Psoas muscle (tissue), 8 donors: Measurements from ENCODE around the gene NPM3. TPM values are rescaled to one million over a fixed set of nuclear protein-coding genes. Genes with fewer than 3 reads are reported as not detected.

ENCODE experiments used
- ATAC-seq, 4 donors: fragments of 200-7000 bp; cut with Tn5 transposase; one replicate each; pipeline ENCODE4 v1.9.1; 2020; ENCODE audit warnings: moderate library complexity in 3 of 4, mild to moderate bottlenecking in 2 of 4
- DNase-seq, 2 donors: peaks; one replicate each; pipeline ENCODE4 v3.0.0-alpha.2; 2020
- H3K27ac ChIP-seq: fragments of 200-600 bp; one replicate; pipeline ENCODE4 v1.8.0; 2022
- H3K27me3 ChIP-seq, 3 donors: fragments of 200-600 bp in 1 of 3; one replicate each; pipeline versions ENCODE4 v1.6.1 to v1.8.0; 2013 to 2022; ENCODE audit warnings: low read length in 2 of 3, mild to moderate bottlenecking in 2 of 3, moderate library complexity in 1 of 3; ENCODE audit not compliant: insufficient read depth in 3 of 3
- H3K36me3 ChIP-seq, 2 donors: fragments of 200-600 bp in 1 of 2; one replicate each; pipeline versions ENCODE4 v1.6.1 to v1.8.0; 2013 to 2022; ENCODE audit warnings: low read depth in 1 of 2, mild to moderate bottlenecking in 1 of 2, moderate library complexity in 1 of 2; ENCODE audit not compliant: insufficient read depth in 1 of 2
- H3K4me1 ChIP-seq: fragments of 200-600 bp; one replicate; pipeline ENCODE4 v1.8.0; 2022
- H3K4me3 ChIP-seq: fragments of 200-600 bp; one replicate; pipeline ENCODE4 v1.8.0; 2022; ENCODE audit warnings: mild to moderate bottlenecking
- H3K9me3 ChIP-seq: fragments of 200-600 bp; one replicate; pipeline ENCODE4 v1.8.0; 2022
- CTCF ChIP-seq: fragments of 200-600 bp; IDR thresholded peaks from one replicate; pipeline ENCODE4 v1.8.0; 2022; ENCODE audit warnings: antibody characterized with exemption
- WGBS, 3 donors: extraction: QIAGEN DNeasy Blood & Tissue Kit; methylation state at CpG; one replicate each; pipeline versions ENCODE4 v1.1.6 to v1.1.7; 2013; 5-methylcytosine and 5-hydroxymethylcytosine counted together
- intact Hi-C, 2 donors: fragments of 100-400 bp; cut with DNase I; formaldehyde crosslinking; loops; one replicate each; pipeline versions ENCODE4 v1.11.0 to v1.14.2; 2022
- polyA plus RNA-seq, 3 donors: library from polyadenylated mRNA; stranded (reverse); fragments of 200-250 nt; gene quantifications; one replicate each; pipeline ENCODE4 v1.2.3, GENCODE V29; 2013
- total RNA-seq, 4 donors: library from RNA; stranded (reverse); fragmentation: NEBNext Ultra II Directional in 2 of 4; extraction: Animal tissue kit (Norgen Biotek cat#: 25700) in 2 of 4; gene quantifications; one replicate each; pipeline versions ENCODE4 v1.2.1 to v1.2.4, GENCODE V29; 2021 to 2023
- donor health status: healthy with polysubstance abuse.
- donor health status: DM: no; HTN: no; CAD: no; lungs with moderate emphysema.
- donor health status: Bipolar disorder and iron deficiency.
- donor health status: healthy.
- donor health status: DM: yes; HTN: yes; CAD: no.
- donor health status: DM: no; HTN: no; CAD: no.
- donor health status: DM: no; HTN: no; CAD: no.
- donor health status: DM: yes; HTN: yes; CAD: no.

NPM3 gene
- total and polyA plus RNA-seq, 7 donors = 12.3 to 52.6 (median 18.5) TPM

DNA sequence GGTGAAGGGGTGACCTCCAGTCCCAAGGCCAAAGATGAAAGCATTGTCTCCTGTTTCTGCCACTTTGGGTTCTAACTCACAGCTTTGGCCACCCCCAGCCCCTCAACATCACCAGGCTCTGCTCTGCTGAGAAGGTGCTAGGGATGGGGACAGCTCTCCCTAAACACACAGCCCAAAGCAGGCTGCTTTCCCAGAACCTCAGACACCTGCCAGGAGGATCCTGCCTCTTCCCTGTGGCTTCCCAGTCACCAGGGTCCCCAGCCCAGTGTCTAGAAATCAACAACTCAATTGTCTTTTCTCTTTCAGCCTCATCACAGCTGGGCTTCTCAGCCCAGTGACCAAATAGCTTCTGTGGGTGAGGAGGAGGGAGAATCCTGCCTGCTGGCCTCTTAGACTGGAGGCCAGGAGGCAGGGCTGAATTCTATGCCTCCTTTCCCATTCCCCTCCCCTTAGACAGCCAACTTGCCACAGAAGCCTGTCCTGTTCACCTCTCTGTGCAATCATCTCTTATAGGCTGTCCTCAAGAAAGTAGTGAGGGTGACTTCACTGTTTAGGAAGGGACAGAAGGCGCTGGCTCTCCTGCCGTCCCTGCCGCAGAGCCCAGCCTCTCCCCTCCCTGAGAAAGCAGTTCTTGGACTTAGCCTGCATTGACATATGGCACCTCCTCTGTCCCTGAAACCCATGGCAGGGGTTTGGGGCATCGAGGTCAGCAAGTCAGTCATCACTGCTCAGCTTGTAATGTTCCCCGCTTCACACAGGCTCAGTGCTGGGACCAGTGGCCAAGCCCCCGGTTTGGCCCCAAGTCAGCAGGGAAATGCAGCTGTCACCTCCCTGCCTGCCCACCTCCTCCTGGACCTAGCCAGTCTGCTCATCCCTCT, 11.0 kb downstream of the NPM3 start:
- WGBS, 3 donors = 59 to 69% (median 63%) methylated on average over 6 of the region's 6 CpGs
- no peaks in the 10 kb centered on the region for H3K36me3 ChIP-seq
- no peak overlapping the region for H3K27ac ChIP-seq
- no peaks in the 10 kb centered on the region for H3K9me3 ChIP-seq
- intact Hi-C loops = no loop called here
- H3K27me3 ChIP-seq = peaks cover 0 to 73% (median 35%) of the 10 kb centered on the region in 3 donors
- no peak overlapping the region for H3K4me3 ChIP-seq
- no peak for ATAC-seq
- H3K4me1 ChIP-seq = no peaks in the 10 kb centered on the region
- TF ChIP-seq CTCF = no peak
- peak in 1 of 2 donors; percentile 19 for DNase-seq

- intact Hi-C loops = no loop called here
- ATAC-seq (no peak), DNase-seq (no peak)
- Histone ChIP-seq H3K27me3 (peaks cover 0 to 65% (median 30%) of the 10 kb centered on the region in 3 donors), H3K36me3 (no peaks in the 10 kb centered on the region), H3K4me3 (no peak overlapping the region), H3K9me3 (no peaks in the 10 kb centered on the region), H3K27ac (no peak overlapping the region), H3K4me1 (no peaks in the 10 kb centered on the region)
- 80 to 84% (median 84%) methylated on average over 10 of the region's 10 CpGs for WGBS, 3 donors
- no peak for TF ChIP-seq CTCF
Measured at GRCh38 chr10:101771380-101771779, 11.9 kb downstream of the NPM3 start.

DNA sequence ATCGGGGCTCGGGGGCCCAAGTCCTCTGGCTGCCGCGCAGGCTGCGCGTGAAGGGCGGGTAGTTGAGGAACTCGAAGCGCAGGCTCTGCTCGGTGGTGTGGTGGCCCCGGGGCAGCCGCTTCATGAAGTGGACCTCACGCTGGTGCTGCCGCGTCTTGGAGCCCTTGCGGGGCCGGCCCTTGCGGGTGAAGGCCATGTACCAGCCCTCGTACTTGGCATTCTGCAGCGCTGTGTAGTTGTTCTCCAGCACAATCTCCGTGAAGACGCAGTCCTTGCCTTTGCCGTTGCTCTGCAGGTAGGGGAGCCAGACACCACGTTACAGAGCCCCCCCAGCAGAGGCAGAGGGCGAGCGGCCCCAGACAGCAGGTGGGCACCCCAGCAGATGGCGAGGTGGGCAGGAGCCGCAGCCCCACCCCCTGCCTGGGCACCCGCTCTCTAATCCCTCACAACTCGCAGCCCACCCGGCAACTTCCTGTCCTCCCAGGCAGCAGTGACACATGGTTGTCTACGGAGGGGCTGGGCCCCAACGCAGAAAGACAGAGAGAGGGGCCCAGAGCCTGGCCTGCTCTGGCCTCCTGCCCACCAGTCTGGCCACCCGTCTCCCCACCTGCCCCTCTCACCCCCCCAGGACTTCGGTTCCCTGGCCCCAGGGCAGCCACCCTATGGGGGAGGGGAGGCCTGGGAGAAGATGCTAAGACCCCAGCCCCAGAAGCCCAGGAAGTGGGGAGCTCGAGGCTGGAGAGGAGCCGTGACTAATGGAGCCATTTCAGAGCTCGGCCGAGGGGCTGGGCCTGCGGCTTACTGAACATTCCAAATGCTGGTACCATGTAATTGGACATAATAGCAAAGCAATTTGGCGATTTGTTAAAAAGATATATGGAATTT, 12.7 kb downstream of the NPM3 start:
- peaks cover 0 to 59% (median 27%) of the 10 kb centered on the region in 3 donors for H3K27me3 ChIP-seq
- H3K9me3 ChIP-seq = no peaks in the 10 kb centered on the region
- no peak for DNase-seq
- no peaks in the 10 kb centered on the region for H3K4me1 ChIP-seq
- no peak for TF ChIP-seq CTCF
- H3K4me3 ChIP-seq = no peak overlapping the region
- H3K36me3 ChIP-seq = no peaks in the 10 kb centered on the region
- intact Hi-C loops = no loop called here
- ATAC-seq = no peak
- H3K27ac ChIP-seq = no peak overlapping the region
- 62 to 69% (median 64%) methylated on average over 39 to 41 of the region's 41 CpGs for WGBS, 3 donors

GRCh38 chr10:101769541-101770180, 13.6 kb downstream of the NPM3 start:
- ATAC-seq (no peak), DNase-seq (no peak)
- TF ChIP-seq CTCF = no peak
- no peak overlapping the region for H3K27ac ChIP-seq
- no peaks in the 10 kb centered on the region for H3K36me3 ChIP-seq
- no peaks in the 10 kb centered on the region for H3K9me3 ChIP-seq
- peaks cover 0 to 50% (median 18%) of the 10 kb centered on the region in 3 donors for H3K27me3 ChIP-seq
- 81 to 91% (median 84%) methylated on average over 5 of the region's 5 CpGs for WGBS, 3 donors
- intact Hi-C loops = loop anchor here in 1 of 2 donors (5.0 kb wide), 1 partner anchor 157 kb away; no protein-coding TSS in a partner anchor
- H3K4me3 ChIP-seq = no peak overlapping the region
- no peaks in the 10 kb centered on the region for H3K4me1 ChIP-seq
